HepG2 (cell line): Measurements from ENCODE around the gene MRAP. TPM values are rescaled to one million over a fixed set of nuclear protein-coding genes. Genes with fewer than 3 reads are reported as not detected.

Experiments
- ATAC-seq: fragments of 200-7000 bp; cut with Tn5 transposase; 3 replicates; pipeline ENCODE4 v1.9.1; 2020; ENCODE audit warnings: mild to moderate bottlenecking, moderate library complexity
- BruUV-seq: library from RNA; stranded (reverse); fragments of 400-500 nt; replicated peaks from 2 replicates; lab custom pipeline; 2021; lab: Mats Ljungman, UMichigan
- CTCF ChIA-PET: fragments of 300-600 bp; formaldehyde crosslinking; extraction: SDS; loops from one replicate; lab custom pipeline; 2021; ENCODE audit warnings: low total read pairs, inconsistent platforms, low intra/inter-chr PET ratio; lab: Yijun Ruan, JAX
- POLR2A ChIA-PET: fragments of 350-600 bp; sonication (Branson Sonifier 250); formaldehyde crosslinking; loops from one replicate; lab custom pipeline; 2020; ENCODE audit warnings: antibody characterized with exemption, inconsistent platforms; lab: Yijun Ruan, JAX
- DNase-seq: peaks from one replicate; pipeline ENCODE4 v3.0.0-alpha.2; 2015; ENCODE audit warnings: low spot score
- FAIRE-seq: peaks from 3 replicates; lab custom pipeline; 2011; peaks lifted over from hg19 to GRCh38; lab: Jason Lieb, UNC
- H2AFZ ChIP-seq: one replicate; pipeline ENCODE4 v1.6.1; 2011; ENCODE audit warnings: low read length, inconsistent platforms
- H3K27ac ChIP-seq: fragments of 300-600 bp; 3 replicates; pipeline ENCODE4 v1.8.0; 2011; ENCODE audit warnings: mixed run types, mild to moderate bottlenecking, mixed read lengths, low read length, inconsistent platforms; ENCODE audit not compliant: insufficient read depth; ENCODE audit errors: extremely low read length
- H3K27me3 ChIP-seq, 2 experiments: fragments of 200-600 bp in 1 of 2; 2 replicates in 1 of 2; 3 replicates in 1 of 2; pipeline versions ENCODE4 v1.6.0 to v1.8.0; 2011; ENCODE audit warnings: low read length in 2 of 2, mild to moderate bottlenecking in 2 of 2, moderate library complexity in 2 of 2, inconsistent platforms in 1 of 2; ENCODE audit not compliant: insufficient read depth in 2 of 2, control insufficient read depth in 1 of 2
- H3K36me3 ChIP-seq, 2 experiments: fragments of 200-600 bp in 1 of 2; replicated peaks in 1 of 2; 2 replicates in 1 of 2; 3 replicates in 1 of 2; pipeline versions ENCODE4 v1.5.1 to v1.8.0; 2011; ENCODE audit warnings: low read length in 2 of 2, inconsistent platforms in 1 of 2; ENCODE audit not compliant: insufficient read depth in 2 of 2, control insufficient read depth in 1 of 2
- H3K4me1 ChIP-seq: 2 replicates; pipeline ENCODE4 v1.5.1; 2012; ENCODE audit warnings: low read length, inconsistent platforms; ENCODE audit not compliant: insufficient read depth
- H3K4me2 ChIP-seq: 2 replicates; pipeline ENCODE4 v1.6.0; 2011; ENCODE audit warnings: low read depth, low read length, inconsistent platforms
- H3K4me3 ChIP-seq, 3 experiments: fragments of 200-600 bp in 1 of 3; sonication (generic), shearing (Covaris generic) in 1 of 3; replicated peaks in 1 of 3; 2 replicates each; pipeline ENCODE4 v1.5.1; 2011 to 2016; ENCODE audit warnings: low read length in 3 of 3, inconsistent platforms in 2 of 3, low read depth in 2 of 3, mild to moderate bottlenecking in 2 of 3, control low read depth in 1 of 3, mixed read lengths in 1 of 3; ENCODE audit not compliant: insufficient read depth in 1 of 3
- H3K79me2 ChIP-seq: one replicate; pipeline ENCODE4 v1.6.1; 2011; ENCODE audit warnings: low read length, inconsistent platforms; ENCODE audit not compliant: insufficient read depth
- H3K9ac ChIP-seq: 2 replicates; pipeline ENCODE4 v1.6.0; 2011; ENCODE audit warnings: mild to moderate bottlenecking, low read depth, low read length, inconsistent platforms; ENCODE audit not compliant: insufficient read depth
- H3K9me3 ChIP-seq: 2 replicates; pipeline ENCODE4 v1.5.1; 2012; ENCODE audit warnings: mild to moderate bottlenecking, low read length
- H4K20me1 ChIP-seq: 2 replicates; pipeline ENCODE4 v1.6.0; 2011; ENCODE audit warnings: inconsistent platforms, mild to moderate bottlenecking, low read length, moderate library complexity; ENCODE audit not compliant: insufficient read depth
- ARID2 ChIP-seq: sonication (generic); formaldehyde crosslinking; IDR thresholded peaks from 2 replicates; pipeline ENCODE4 v1.8.1; 2022; ENCODE audit warnings: mild to moderate bottlenecking, missing genetic modification reagents, borderline replicate concordance
- KAT7 ChIP-seq: IDR thresholded peaks from 2 replicates; pipeline ENCODE4 v1.6.1; 2018; ENCODE audit warnings: borderline replicate concordance, missing compliant biosample characterization
- RBM22 ChIP-seq: fragments of 200-400 bp; formaldehyde crosslinking; optimal IDR thresholded peaks from 2 replicates; pipeline ENCODE3; 2017; ENCODE audit warnings: mild to moderate bottlenecking, low read length, moderate library complexity
- SNAI1 ChIP-seq: sonication (generic); formaldehyde crosslinking; IDR thresholded peaks from 2 replicates; pipeline ENCODE4 v1.5.0; 2020; ENCODE audit warnings: mild to moderate bottlenecking, missing genetic modification reagents, borderline replicate concordance
- SOX6 ChIP-seq, 2 experiments: fragments of 450-650 bp in 1 of 2; sonication (generic) in 1 of 2; formaldehyde crosslinking in 1 of 2; IDR thresholded peaks; 2 replicates each; pipeline versions ENCODE4 v1.4.0 to v1.6.1; 2017 to 2020; ENCODE audit warnings: antibody characterized with exemption in 1 of 2, mild to moderate bottlenecking in 1 of 2, missing genetic modification reagents in 1 of 2
- WIZ ChIP-seq: sonication (generic); formaldehyde crosslinking; IDR thresholded peaks from 2 replicates; pipeline ENCODE4 v1.5.1; 2020; ENCODE audit warnings: mild to moderate bottlenecking, missing genetic modification reagents
- YEATS4 ChIP-seq: sonication (generic); formaldehyde crosslinking; IDR thresholded peaks from 2 replicates; pipeline ENCODE4 v1.4.0; 2020; ENCODE audit warnings: missing genetic modification reagents, borderline replicate concordance
- ZNF839 ChIP-seq: sonication (generic); formaldehyde crosslinking; IDR thresholded peaks from 2 replicates; pipeline ENCODE4 v1.4.0; 2020; ENCODE audit warnings: missing genetic modification reagents, mild to moderate bottlenecking, borderline replicate concordance
- WGBS: methylation state at CpG from one replicate; pipeline ENCODE4 v1.1.6; 2017; ENCODE audit warnings: low lambda C conversion rate; 5-methylcytosine and 5-hydroxymethylcytosine counted together
- in situ Hi-C: cut with HindIII; loops from 2 replicates; pipeline ENCODE4 v1.10.0; 2017; ENCODE audit warnings: low pct_unique_long_range_greater_than_20kb; ENCODE audit not compliant: extremely low pct_ligation_motif_present
- intact Hi-C: fragments of 100-400 bp; cut with micrococcal nuclease; formaldehyde crosslinking; loops from one replicate; pipeline ENCODE4 v1.10.0; 2022; ENCODE audit not compliant: unreplicated experiment
- polyA plus RNA-seq, 8 experiments: library from polyadenylated mRNA; depleted of rRNA in 3 of 8; stranded (reverse) in 7 of 8; unstranded in 1 of 8; fragments of >200 nt; fragmentation: Illumina TruSeq in 4 of 8; extraction: Trizol in 4 of 8; gene quantifications; 2 replicates each; pipeline versions ENCODE4 v1.2.1 to v1.2.3, GENCODE V29; 2011 to 2016; ENCODE audit warnings: low read depth in 4 of 8, missing spikeins in 1 of 8, mixed read lengths in 1 of 8; ENCODE audit not compliant: insufficient read depth in 1 of 8
- total RNA-seq, 5 experiments: library from RNA; depleted of rRNA; stranded (reverse); fragments of >200 nt; fragmentation: Illumina TruSeq; extraction: Trizol; gene quantifications; 2 replicates each; pipeline ENCODE4 v1.2.3, GENCODE V29; 2016; ENCODE audit warnings: low read depth in 1 of 5
- TF ChIP-seq, protein P1 (sequence below): sonication (generic); formaldehyde crosslinking; IDR thresholded peaks from 2 replicates; pipeline ENCODE4 v1.4.0; 2020; ENCODE audit warnings: mild to moderate bottlenecking, missing genetic modification reagents
- TF ChIP-seq, protein P2 (sequence below): sonication (generic); formaldehyde crosslinking; IDR thresholded peaks from 2 replicates; pipeline ENCODE4 v1.5.0; 2020; ENCODE audit warnings: missing genetic modification reagents, mild to moderate bottlenecking, borderline replicate concordance
- TF ChIP-seq, protein P3 (sequence below): sonication (generic); formaldehyde crosslinking; IDR thresholded peaks from 2 replicates; pipeline ENCODE4 v1.5.1; 2020; ENCODE audit warnings: mild to moderate bottlenecking, missing genetic modification reagents, moderate library complexity
- TF ChIP-seq, protein P4 (sequence below): IDR thresholded peaks from 2 replicates; pipeline ENCODE4 v1.6.1; 2016; ENCODE audit warnings: missing compliant biosample characterization, missing genetic modification reagents, borderline replicate concordance
- TF ChIP-seq, protein P5 (sequence below): sonication (generic); formaldehyde crosslinking; IDR thresholded peaks from 2 replicates; pipeline ENCODE4 v1.4.0; 2020; ENCODE audit warnings: missing genetic modification reagents

Gene MRAP
- total and polyA plus RNA-seq, 2 of the 13 experiments (the other 11 are each of a cell fraction or from before 2014, with no cell fraction given) = 0.46 to 1.2 TPM

DNA sequence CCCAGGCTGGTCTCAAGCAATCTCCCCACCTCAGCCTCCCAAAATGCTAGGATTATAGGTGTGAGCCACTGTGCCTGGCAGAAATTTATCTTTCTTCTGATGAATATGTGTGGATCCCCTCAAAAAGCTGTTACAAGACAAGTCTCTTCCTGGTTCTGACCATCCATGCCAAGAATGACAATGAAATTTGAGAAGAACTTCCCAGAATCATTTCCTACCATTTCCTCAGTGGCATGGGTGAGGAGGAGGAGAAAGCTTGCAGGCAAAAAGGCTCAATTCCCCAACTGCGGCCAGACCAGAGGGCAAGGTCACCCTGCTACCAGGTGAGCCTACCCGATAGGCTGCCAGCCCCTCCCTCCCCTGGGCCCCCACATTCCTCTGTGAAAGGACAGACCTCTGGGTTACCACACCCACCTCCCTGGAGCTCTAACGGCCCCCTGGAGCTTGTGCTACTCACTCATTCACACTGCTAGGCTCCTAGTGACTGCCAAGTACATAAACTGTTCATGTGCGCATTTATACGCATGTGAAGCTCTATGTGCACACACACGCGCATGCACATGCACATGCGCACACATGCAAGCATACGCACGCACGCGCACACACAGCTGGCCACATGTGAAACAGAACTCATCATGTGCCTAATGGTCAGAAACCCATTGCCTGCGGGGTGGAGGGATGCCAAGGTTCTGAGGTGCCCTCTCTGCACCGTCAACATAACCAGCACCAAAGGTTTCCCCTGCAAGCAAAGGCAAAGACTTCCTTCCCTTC, 17.0 kb downstream of the MRAP start:
- H3K4me3 ChIP-seq = no peak overlapping the region
- 77% methylated on average over 9 of the region's 14 CpGs for WGBS
- no peaks in the 10 kb centered on the region for H3K79me2 ChIP-seq
- H3K9me3 ChIP-seq = no peaks in the 10 kb centered on the region
- CTCF ChIA-PET = no interaction called here
- BruUV-seq = no TSS peak
- DNase-seq = peak; percentile 24
- H3K4me1 ChIP-seq = peaks cover 14% of the 10 kb centered on the region
- peak; percentile 65 for ATAC-seq
- peak; percentile 8 for FAIRE-seq
- no peak overlapping the region for H3K4me2 ChIP-seq
- H3K27me3 ChIP-seq = no peaks in the 10 kb centered on the region
- H3K36me3 ChIP-seq = peaks cover 25 to 82% of the 10 kb centered on the region in 2 experiments
- in situ Hi-C loops = no loop called here
- POLR2A ChIA-PET = interaction anchor here (0.6 to 1.4 kb wide), 2 partner anchors 8 to 13 kb away, joined by 3 to 4 read pairs; no protein-coding TSS in a partner anchor
- no peaks in the 10 kb centered on the region for H4K20me1 ChIP-seq
- no peak overlapping the region for H3K9ac ChIP-seq
- peak overlapping the region; percentile 2 for H3K27ac ChIP-seq
- H2AFZ ChIP-seq = no peak overlapping the region
- intact Hi-C loops = no loop called here
- TF ChIP-seq SNAI1 (no peak), RBM22 (peak; percentile 34), KAT7 (CRISPR knock-in tag) (no peak), ARID2 (CRISPR knock-in tag) (no peak), ZNF839 (CRISPR knock-in tag) (no peak), SOX6 (IDR thresholded peaks at IDR 0.05) (no peak), SOX6 (CRISPR knock-in tag; IDR thresholded peaks at IDR 0.05) (no peak), WIZ (CRISPR knock-in tag) (no peak), YEATS4 (CRISPR knock-in tag) (no peak)
- TF ChIP-seq, protein P1, sequence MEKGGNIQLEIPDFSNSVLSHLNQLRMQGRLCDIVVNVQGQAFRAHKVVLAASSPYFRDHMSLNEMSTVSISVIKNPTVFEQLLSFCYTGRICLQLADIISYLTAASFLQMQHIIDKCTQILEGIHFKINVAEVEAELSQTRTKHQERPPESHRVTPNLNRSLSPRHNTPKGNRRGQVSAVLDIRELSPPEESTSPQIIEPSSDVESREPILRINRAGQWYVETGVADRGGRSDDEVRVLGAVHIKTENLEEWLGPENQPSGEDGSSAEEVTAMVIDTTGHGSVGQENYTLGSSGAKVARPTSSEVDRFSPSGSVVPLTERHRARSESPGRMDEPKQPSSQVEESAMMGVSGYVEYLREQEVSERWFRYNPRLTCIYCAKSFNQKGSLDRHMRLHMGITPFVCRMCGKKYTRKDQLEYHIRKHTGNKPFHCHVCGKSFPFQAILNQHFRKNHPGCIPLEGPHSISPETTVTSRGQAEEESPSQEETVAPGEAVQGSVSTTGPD = no peak
- TF ChIP-seq, protein P2, sequence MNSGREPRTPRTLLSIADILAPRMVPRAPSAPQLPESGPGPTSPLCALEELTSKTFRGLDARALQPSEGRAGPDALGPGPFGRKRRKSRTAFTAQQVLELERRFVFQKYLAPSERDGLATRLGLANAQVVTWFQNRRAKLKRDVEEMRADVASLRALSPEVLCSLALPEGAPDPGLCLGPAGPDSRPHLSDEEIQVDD (CRISPR knock-in tag) = no peak
- TF ChIP-seq, protein P3, sequence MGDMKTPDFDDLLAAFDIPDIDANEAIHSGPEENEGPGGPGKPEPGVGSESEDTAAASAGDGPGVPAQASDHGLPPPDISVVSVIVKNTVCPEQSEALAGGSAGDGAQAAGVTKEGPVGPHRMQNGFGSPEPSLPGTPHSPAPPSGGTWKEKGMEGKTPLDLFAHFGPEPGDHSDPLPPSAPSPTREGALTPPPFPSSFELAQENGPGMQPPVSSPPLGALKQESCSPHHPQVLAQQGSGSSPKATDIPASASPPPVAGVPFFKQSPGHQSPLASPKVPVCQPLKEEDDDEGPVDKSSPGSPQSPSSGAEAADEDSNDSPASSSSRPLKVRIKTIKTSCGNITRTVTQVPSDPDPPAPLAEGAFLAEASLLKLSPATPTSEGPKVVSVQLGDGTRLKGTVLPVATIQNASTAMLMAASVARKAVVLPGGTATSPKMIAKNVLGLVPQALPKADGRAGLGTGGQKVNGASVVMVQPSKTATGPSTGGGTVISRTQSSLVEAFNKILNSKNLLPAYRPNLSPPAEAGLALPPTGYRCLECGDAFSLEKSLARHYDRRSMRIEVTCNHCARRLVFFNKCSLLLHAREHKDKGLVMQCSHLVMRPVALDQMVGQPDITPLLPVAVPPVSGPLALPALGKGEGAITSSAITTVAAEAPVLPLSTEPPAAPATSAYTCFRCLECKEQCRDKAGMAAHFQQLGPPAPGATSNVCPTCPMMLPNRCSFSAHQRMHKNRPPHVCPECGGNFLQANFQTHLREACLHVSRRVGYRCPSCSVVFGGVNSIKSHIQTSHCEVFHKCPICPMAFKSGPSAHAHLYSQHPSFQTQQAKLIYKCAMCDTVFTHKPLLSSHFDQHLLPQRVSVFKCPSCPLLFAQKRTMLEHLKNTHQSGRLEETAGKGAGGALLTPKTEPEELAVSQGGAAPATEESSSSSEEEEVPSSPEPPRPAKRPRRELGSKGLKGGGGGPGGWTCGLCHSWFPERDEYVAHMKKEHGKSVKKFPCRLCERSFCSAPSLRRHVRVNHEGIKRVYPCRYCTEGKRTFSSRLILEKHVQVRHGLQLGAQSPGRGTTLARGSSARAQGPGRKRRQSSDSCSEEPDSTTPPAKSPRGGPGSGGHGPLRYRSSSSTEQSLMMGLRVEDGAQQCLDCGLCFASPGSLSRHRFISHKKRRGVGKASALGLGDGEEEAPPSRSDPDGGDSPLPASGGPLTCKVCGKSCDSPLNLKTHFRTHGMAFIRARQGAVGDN (CRISPR knock-in tag) = 0 out of 2 replicates have a peak, but pooled peaks have one; percentile 14
- TF ChIP-seq, protein P4, sequence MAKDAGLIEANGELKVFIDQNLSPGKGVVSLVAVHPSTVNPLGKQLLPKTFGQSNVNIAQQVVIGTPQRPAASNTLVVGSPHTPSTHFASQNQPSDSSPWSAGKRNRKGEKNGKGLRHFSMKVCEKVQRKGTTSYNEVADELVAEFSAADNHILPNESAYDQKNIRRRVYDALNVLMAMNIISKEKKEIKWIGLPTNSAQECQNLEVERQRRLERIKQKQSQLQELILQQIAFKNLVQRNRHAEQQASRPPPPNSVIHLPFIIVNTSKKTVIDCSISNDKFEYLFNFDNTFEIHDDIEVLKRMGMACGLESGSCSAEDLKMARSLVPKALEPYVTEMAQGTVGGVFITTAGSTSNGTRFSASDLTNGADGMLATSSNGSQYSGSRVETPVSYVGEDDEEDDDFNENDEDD (CRISPR knock-in tag) = no peak
- TF ChIP-seq, protein P5, sequence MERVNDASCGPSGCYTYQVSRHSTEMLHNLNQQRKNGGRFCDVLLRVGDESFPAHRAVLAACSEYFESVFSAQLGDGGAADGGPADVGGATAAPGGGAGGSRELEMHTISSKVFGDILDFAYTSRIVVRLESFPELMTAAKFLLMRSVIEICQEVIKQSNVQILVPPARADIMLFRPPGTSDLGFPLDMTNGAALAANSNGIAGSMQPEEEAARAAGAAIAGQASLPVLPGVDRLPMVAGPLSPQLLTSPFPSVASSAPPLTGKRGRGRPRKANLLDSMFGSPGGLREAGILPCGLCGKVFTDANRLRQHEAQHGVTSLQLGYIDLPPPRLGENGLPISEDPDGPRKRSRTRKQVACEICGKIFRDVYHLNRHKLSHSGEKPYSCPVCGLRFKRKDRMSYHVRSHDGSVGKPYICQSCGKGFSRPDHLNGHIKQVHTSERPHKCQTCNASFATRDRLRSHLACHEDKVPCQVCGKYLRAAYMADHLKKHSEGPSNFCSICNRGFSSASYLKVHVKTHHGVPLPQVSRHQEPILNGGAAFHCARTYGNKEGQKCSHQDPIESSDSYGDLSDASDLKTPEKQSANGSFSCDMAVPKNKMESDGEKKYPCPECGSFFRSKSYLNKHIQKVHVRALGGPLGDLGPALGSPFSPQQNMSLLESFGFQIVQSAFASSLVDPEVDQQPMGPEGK (CRISPR knock-in tag) = peak; percentile 63
